GM13977 (cell line): ENCODE data around the gene EYA2.

Source experiments
- DNase-seq: peaks from one replicate; pipeline ENCODE4 v3.0.0; 2012; ENCODE audit warnings: low spot score
- CTCF ChIP-seq: IDR thresholded peaks from 2 replicates; pipeline ENCODE4 v1.5.1; 2012; ENCODE audit warnings: mild to moderate bottlenecking, control low read depth; ENCODE audit not compliant: insufficient read depth; ENCODE audit errors: extremely low read depth, missing control alignments
- in situ Hi-C: fragments of 300-500 bp; cut with MboI; formaldehyde crosslinking; loops from one replicate; pipeline ENCODE4 v1.12.0; 2022; ENCODE audit warnings: low sequenced_read_pairs, low pct_unique_long_range_greater_than_20kb, mixed read lengths, inconsistent platforms; ENCODE audit not compliant: unreplicated experiment

EYA2 gene

GRCh38 chr20:46973766-46974165 is 79.1 kb downstream of the EYA2 start:
- in situ Hi-C loops = no loop called here

GRCh38 chr20:46974669-46975434 is 80.2 kb downstream of the EYA2 start:
- in situ Hi-C loops = no loop called here
- DNase-seq = no peak
- no peak for TF ChIP-seq CTCF

More at GRCh38 chr20:46973766-46974165, 79.1 kb downstream of the EYA2 start:
- no peak for TF ChIP-seq CTCF
- DNase-seq = no peak

- DNase-seq = no peak
- in situ Hi-C loops = no loop called here
- no peak for TF ChIP-seq CTCF
Observed at GRCh38 chr20:46975976-46976375, 81.3 kb downstream of the EYA2 start.

- TF ChIP-seq CTCF = no peak
- DNase-seq = no peak
- in situ Hi-C loops = no loop called here
Observed at GRCh38 chr20:46977204-46977603, 82.6 kb downstream of the EYA2 start.

GRCh38 chr20:46977909-46978588 is 83.4 kb downstream of the EYA2 start:
- in situ Hi-C loops = no loop called here
- no peak for TF ChIP-seq CTCF
- no peak for DNase-seq

GRCh38 chr20:46978951-46979491 is 84.4 kb downstream of the EYA2 start:
- in situ Hi-C loops = no loop called here
- no peak for DNase-seq
- no peak for TF ChIP-seq CTCF
